ENCODE results near the gene SLC12A6.
"Not testable (repeated sequence)": the region's sequence is repeated elsewhere in the genome, so short reads cannot be mapped to it uniquely, and the experiment has no call there.

The SLC12A6 gene

DNA sequence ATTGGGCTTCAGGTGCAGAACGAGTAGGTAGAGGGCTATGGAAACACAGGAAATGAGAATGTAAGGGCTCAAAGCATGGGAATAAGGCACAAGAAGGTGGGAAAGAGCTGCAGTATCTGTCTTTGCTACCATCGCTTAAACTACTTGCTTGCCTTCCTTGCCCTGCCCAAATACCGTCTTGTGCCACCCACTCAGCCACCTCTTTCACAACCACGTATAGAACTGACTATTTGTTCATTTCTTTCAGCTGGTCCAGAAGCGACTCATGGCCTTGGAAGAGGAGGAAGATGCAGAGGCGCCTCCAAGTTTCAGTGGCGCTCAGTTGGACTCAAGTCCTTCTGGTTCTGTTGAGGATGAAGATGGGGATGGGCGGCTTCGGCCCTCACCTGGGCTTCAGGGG lies 17.7 kb upstream of the SLC12A6 start:
- no peak for DNase-seq

DNA sequence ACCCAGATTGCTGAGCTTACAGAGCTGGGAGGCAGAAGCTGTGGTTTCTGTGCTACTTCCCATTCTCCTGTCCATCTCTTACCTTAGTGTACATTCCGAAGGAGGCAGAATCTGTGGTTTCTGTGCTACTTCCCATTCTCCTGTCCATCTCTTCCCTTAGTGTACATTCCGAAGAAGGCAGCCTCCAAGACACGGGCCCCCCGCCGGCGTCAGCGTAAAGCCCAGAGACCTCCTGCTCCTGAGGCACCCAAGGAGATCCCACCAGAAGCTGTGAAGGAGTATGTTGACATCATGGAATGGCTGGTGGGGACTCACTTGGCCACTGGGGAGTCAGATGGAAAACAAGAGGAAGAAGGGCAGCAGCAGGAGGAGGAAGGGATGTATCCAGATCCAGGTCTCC lies 16.7 kb upstream of the SLC12A6 start:
- no peak for DNase-seq

DNA sequence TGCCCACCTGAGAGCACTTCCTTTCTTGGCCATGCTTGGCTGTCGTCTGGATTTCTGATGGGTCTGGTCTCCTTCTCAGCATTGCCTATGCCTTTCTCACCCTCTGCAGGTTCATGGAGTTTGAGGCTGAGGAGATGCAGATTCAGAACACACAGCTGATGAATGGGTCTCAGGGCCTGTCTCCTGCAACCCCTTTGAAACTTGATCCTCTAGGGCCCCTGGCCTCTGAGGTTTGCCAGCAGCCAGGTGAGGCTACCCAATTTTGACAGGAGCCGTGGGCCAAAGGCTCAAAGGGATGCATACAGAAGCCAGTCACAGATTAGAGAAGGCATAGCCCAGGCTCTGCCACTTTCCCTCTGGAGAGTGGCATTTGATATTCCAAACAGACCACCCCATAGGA lies 16.0 kb upstream of the SLC12A6 start:
- no peak for DNase-seq

DNA sequence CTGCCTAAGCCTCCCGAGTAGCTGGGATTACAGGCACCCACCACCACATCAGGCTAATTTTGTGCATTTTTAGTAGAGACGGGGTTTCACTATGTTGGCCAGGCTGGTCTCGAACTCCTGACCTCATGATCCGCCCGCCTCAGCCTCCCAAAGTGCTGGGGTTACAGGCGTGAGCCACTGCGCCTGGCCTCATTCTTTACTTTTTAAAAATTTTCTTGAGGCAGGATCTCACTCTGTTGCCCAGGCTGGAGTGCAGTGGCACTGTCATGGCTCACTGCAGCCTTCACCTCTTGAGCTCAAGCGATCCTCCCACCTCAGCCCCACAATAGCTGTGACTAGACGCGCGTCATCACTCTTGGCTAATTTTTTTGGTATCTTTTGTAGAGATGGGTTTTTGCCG lies 15.4 kb upstream of the SLC12A6 start:
- DNase-seq, result not testable (repeated sequence)

DNA sequence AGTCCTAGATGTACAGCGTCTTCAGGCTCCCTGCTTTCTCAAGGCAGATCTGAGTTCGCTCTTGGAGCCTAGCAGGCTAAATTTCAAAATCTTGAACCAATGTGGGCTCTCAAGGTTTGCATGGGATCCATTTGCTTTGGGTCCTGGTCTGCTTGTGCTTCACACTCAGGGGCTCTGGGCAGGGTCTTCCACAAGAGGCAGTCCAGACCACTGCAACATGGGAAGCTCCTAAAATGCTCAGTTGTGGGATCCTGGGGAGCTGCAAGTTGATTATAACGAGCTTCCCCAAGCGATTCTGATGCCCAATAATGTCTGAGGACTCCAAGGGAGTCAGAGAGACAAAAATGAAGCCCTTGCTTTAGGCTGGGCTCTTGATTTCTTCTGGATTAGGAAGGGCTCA lies 12.2 kb upstream of the SLC12A6 start:
- DNase-seq, result no peak

DNA sequence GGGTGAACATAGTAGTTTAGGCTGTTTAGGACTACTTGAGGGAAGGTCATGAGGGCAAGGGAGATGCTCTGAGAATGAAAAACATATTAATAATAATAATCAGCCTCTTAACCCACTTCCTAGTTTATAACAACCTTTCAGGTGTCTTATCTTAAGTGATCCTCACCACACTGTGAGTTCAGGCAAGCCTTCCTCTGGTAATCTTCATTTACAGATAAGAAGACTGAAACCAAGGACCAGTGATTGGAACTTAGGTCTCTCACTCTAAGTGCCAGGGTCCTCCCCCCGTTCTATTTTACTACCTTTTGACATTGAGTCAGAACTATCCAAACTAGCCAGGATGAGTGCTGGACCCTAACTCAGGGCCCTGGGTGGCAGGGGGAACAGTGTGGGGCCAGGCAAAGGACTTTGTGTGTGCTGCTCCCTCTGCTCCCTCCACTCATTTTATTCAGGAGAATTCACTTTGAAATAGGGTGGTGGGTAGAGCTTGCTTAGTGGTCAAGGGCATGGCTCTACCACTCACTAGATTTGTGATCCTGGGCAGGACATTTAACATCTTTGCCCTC lies 11.2 kb upstream of the SLC12A6 start:
- DNase-seq, result no peak

DNA sequence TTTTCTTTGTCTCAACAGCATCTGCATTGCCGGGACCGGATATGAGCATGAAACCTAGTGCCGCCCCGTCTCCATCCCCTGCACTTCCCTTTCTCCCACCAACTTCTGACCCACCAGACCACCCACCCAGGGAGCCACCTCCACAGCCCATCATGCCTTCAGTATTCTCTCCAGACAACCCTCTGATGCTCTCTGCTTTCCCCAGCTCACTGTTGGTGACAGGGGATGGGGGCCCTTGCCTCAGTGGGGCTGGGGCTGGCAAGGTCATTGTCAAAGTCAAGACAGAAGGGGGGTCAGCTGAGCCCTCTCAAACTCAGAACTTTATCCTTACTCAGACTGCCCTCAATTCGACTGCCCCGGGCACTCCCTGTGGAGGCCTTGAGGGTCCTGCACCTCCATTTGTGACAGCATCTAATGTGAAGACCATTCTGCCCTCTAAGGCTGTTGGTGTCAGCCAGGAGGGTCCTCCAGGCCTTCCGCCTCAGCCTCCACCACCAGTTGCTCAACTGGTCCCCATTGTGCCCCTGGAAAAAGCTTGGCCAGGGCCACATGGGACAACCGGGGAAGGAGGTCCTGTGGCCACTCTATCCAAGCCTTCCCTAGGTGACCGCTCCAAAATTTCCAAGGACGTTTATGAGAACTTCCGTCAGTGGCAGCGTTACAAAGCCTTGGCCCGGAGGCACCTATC lies 10.5 kb upstream of the SLC12A6 start:
- no peak for DNase-seq

DNA sequence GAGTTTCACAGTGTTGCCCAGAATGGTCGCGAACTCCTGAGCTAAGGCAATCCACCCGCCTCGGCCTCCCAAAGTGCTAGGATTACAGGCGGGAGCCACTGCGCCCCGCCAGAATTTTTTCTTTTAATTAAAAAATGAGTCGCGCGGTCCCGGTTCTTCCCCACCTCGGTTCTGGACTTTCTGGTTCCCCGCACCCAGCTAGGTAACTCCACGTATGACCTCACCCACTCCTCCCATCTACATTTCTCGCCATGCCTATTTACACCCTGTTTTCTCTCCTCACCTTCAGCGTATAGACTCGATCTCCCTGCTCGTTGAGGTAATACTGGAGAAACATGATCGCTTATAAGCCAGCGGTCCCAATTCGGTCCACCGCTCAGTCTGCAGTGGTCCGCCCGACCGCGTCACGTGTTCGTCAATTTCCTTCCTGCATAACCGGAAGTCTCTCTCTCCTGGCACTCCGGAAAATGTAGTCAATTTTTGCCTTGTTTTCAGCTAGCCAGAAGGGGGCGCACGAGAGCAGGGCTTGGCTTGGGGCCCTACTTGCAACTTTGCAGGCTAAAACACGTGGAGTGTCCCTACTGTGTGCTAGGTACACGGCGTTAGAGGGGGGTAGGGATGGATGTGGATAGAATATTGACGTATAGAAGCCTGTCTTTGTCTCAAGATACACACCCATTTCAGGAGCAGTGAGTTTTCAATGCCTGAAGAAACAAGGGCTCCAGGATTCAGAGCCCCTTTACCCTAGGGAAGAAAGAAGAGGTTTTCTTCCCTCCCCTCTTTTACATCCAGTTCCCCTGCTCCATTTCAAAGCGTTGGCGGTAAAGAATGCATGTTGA lies 5.4 kb upstream of the SLC12A6 start, which contains the start of the genes NOP10 and NUTM1:
Gene NOP10 (minus strand): TSS at position 400 of the 839 bp plus-strand sequence. CDS start 63 bp downstream, at position 337.
Gene NUTM1 (plus strand): TSS at position 579 of the 839 bp plus-strand sequence. CDS start 382 bp downstream, outside the sequence.
- peak; percentile 90 for DNase-seq

DNA sequence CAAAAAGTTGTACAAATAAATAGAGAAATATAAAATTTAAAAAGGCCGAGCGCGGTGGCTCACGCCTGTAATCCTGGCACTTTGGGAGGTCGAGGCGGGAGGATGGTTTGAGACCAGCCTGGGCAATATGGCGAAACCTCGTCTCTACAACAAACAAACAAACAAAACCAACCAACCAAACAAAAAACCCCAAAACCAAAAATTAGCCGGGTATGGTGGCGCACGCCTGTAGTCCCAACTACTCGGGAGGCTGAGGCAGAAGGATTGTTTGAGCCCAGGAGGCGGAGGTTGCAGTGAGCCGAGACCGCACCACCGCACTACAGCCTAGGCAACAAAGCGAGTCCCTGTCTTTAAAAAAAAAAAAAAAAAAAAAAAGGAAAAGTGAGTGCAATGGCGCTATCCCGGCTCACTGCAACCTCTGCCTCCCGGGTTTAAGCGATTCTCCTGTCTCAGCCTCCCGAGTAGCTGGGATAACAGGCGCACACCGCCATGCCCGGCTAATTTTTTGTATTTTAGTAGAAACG lies 4.7 kb upstream of the SLC12A6 start:
- DNase-seq, result not testable (repeated sequence)

DNA sequence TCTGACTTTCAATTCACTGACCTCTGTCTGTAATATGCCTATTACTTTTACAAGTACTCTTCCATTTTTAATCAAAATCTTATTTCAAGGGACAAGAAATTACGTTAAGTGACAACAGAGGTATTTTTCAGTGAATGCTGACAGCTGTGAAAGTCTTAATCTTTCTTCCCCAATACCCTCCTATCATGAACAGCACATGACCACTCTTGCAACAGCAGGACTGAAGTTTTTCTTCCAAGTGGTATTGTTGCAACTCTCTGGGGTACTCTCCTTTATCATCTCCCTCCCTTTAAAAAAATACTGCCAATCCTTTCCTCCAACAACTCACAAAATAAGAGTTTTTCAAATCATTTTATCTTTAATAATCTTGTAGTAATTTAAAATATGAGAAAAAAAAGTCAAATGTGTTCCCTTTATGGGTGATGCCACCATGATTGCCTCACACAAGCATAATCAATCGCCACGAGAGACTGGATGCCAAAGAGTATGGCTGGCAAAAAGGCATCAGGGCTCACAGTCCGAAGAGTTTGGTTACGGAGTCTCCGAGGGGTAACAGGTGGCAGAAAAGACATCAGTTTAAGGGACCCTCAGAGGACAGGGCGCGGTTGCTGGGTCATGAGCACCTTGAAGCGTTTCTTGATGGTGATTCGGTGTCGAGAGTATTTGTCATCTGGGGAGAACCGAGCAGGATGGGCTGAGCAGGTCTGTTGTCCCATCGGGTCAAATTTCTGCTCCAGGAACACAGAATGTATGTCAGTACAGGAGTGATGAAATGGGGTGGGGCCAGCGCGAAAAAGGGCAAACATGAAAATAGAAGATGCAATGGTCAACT lies 4.0 kb upstream of the SLC12A6 start:
- no peak for DNase-seq

DNA sequence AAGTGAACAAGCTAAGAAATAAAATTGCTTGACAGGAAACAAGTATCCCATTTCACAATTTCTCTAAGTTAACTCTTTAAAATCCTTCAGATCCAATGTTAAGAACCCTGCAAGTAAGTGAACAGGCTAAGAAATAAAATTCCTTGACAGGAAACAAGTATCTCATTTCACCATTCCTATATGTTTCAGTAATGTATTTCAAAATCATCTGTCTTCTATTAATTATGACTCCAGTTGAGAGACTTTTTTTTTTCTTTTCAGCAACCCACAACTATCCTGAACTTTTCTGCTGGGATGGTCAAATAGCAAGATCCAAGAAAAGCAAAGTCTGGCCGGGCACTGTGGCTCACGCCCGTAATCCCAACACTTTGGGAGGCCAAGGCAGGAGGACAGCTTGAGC lies 2.4 kb upstream of the SLC12A6 start:
- peak; percentile 45 for DNase-seq

DNA sequence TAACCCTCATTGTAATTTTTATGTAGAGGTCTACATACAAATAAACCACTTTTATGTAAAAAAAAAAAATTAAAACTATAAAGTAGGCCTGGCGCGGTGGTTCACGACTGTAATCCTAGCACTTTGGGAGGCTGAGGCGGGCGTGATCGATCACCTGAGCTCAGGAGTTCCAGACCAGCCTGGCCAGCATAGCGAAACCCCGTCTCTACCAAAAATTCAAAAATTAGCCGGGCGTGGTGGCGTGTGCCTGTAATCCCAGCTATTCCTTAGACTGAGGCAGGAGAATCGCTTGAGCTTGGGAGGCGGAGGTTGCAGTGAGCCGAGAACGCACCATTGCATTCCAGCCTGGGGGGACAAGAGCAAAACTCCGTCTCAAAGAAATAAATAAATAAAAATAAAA lies 766 bp upstream of the SLC12A6 start:
- DNase-seq, result no peak

DNA sequence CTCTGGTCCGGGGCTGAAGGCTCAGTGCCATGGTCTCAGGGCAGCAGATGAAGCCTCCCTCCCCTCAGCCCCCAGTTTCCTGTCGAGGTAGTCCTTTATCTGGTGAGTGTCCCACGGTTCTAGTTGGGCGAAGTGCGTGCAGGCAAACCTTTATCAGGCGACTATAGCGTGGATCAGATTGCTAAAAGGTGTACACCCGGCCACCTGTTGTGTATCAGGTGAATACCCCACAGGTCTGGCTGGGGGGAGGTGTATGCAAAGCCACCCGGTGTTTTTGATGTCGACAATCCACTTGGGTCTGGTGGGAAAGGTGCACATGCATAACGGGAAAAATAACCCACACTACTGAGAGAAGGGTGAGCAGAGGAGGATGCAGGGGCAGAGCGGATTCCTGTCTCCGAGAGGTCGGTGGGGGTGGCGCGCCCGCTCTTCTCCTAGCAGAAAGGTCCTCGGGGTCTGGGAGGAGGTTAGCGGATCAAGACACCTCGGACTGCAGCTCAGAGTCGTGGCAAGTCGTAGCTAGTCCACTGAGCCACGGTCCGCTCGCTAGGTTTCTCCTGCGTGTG lies 507 bp downstream of the SLC12A6 start:
- DNase-seq, result no peak

DNA sequence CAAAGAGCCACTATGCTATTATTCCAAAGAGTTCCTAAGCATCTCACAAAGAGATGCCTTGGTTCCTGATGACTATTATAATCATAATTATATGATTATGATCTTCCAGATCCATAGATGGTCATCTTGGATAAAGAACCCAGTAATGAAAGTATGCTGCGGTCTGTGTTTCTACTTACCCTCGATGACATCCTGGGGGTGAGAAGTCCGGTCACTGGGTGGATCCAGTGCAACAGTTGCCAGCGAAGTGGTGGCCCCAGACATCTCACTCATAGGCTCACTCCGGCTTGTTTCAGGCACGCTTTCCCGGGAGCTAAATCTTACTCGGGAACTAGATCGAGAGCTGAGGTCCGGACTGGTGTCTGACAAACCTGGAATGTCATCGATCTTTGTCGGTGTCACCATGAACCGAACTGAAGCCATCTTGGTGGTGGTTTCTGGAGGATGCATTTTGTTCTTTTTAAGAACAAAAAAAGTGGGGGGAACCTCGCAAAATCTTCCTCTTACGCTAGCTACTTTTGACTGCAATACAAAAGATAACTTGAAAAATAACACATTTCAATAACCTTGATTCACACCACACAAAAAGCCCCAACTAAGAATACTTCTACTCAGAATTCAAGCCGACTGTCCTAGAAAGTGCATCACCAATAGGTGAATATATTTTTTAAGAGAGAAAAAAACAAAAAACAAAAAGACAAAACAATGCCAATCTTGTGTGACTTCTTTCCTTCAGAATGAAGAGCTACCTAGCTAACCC lies 1.2 kb downstream of the SLC12A6 start:
- no peak for DNase-seq

DNA sequence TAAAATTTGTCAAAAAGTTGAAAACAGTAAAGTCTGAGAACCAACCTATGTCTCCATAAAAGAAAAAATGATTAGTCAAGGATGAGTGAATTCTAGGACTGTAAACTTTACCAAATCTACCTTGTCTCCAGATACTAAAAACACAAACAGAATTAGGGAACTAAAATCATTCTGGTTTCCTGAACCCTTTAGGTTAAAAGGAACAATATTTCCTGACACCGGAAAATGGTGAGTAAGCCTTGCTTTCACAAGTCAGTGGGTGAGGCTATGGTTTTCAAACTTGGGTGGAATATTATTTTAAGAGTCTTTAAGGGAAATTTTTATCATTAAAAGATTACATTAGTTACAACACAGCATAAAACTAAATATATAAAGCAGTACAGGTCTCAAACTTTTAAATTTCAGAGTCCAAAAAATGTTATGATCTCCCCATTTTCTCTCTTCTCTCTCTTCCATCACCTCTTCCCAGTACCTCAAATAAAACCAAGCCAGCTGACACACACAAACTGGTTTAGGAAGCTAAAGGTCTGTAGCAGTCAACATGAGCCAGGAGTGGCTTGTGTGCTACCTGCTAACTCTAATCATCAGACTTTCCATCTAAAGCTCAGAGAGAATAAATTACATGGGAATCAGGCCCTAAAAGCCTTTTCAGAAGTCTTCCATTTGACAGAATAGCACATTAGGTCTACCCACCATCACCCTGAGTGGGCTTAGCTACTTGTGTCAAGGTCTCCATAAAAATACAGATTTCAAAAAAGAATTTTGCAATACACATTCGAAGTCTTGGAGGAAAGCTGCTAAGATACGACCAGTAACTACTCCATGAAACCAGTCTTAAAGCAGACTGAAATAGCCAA lies 2.2 kb downstream of the SLC12A6 start:
- DNase-seq, result no peak

DNA sequence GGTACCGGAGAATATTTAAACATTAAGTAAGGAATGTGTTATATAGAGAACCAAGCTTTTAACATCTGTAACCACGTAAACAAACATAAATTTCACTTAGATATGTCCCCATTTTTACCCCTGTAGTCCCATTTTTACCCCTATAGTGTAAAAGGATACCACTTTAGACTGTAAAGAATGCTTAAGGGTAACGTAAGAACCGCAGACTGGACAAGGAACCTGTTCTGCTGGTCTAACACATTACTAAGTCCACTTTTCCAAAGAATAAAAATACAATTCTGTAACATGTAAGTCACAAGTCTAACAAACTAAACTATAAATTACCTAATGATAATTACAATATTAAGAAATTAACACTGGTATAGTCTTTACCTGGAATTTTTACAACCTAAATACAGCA lies 2.9 kb downstream of the SLC12A6 start:
- DNase-seq, result no peak

DNA sequence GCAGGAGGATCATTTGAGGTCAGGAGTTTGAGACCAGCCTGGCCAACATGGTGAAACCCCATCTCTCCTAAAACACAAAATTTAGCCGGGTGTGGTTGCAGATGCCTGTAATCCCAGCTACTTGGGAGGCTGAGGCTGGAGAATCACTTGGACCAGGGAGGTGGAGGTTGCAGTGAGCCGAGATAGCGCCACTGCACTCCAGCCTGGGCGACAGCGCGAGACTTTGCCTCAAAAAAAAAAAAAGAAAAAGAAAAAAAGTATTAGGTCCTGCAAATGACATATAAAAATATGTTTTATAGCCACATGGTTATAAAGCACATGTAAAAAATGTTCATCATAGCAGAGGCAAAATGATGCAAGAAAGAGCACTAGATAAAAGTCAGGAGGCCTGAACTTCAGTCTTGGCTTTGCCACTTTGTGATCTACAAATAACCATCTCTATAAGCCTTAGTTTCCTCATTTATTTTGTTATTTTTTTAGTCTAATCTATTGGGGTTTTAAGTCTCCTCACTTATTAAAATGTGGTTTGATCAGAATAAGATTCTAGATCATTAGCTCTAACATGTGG lies 4.9 kb downstream of the SLC12A6 start:
- no peak for DNase-seq

DNA sequence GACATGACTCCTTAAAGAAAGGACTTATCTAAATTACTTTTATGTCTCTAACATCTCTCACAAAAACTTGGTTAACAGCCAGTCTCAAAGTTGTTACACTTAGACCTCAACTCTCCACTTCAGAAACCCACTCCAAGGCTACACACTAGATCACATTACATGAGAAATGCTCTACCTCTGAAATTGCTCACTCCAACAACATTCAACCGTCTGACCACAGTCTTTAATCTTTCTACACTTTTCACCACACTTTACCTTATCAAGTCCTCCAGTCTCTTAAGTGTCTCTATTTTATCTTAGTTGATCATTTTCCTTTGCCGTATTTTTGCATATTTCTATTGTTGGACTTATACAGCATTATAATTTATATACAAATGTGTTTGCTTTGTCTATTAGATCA lies 5.8 kb downstream of the SLC12A6 start:
- DNase-seq, result no peak

DNA sequence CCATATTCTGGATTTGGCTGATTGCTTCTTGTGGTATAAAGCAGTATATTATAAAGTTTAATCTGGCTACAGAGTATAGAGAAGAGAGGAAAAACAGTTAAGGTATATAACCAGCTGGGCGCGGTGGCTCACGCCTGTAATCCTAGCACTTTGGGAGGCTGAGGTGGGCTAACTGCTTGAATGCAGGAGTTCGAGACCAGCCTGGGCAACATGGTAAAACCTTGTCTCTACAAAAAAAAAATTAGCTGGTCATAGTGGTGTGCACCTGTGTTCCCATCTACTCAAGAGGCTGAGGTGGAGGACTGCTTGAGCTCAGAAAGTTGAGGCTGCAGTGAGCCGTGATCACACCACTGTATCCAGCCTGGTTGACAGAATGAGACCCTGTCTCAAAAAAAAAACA lies 7.3 kb downstream of the SLC12A6 start:
- DNase-seq, result no peak

DNA sequence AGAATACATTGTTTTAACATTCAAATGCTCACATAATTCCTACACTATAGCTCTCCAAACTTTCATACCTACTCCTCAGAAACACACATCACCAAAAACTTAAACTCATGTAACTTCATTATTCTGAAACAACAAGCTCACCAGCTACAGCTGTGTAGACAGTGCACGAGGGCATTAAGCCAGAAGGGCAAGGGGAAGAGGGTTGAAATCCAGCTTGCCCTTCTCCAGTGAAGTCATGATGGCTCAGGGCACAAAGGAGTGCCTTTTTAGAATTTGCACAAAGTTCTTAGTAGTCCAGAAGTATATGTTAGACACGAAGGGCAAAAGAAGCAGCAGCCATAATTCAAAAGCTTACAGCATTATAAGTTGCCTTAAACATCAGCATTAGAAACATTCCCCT lies 8.6 kb downstream of the SLC12A6 start:
- no peak for DNase-seq

Data from fibroblast of skin of right quadriceps (primary cell).